ENCODE data around the gene TOGARAM1.

DNA sequence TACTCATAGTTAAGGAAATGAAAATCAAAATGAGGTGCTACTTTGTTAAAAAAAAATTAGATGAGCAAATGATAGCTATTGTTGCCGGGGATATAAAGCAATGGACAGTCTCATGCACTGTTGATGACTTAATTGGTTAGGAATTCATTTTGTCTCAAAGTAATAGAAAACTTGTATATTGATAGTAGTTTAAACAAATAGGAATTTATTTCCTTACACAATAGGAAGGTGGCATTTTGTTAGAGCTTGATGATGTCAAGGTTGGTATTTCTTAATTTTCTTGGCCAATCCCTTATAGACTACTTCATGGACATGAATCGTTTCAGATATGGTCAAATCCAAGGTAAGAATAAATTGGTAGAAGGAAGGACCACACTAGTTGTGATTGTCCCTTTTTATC, 129.7 kb downstream of the TOGARAM1 start:
- TF ChIP-seq, protein P1, sequence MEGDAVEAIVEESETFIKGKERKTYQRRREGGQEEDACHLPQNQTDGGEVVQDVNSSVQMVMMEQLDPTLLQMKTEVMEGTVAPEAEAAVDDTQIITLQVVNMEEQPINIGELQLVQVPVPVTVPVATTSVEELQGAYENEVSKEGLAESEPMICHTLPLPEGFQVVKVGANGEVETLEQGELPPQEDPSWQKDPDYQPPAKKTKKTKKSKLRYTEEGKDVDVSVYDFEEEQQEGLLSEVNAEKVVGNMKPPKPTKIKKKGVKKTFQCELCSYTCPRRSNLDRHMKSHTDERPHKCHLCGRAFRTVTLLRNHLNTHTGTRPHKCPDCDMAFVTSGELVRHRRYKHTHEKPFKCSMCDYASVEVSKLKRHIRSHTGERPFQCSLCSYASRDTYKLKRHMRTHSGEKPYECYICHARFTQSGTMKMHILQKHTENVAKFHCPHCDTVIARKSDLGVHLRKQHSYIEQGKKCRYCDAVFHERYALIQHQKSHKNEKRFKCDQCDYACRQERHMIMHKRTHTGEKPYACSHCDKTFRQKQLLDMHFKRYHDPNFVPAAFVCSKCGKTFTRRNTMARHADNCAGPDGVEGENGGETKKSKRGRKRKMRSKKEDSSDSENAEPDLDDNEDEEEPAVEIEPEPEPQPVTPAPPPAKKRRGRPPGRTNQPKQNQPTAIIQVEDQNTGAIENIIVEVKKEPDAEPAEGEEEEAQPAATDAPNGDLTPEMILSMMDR (tag by site-specific recombination; IDR thresholded peaks at IDR 0.05), result no peak
- TF ChIP-seq ZNF776 (tag by site-specific recombination; IDR thresholded peaks at IDR 0.05; ENCODE audit: borderline replicate concordance) (no peak), ZNF350 (tag by site-specific recombination; IDR thresholded peaks at IDR 0.05) (no peak), ZNF660 (tag by site-specific recombination; IDR thresholded peaks at IDR 0.05) (no peak), ZNF274 (IDR thresholded peaks at IDR 0.05; ENCODE audit: low read length) (no peak), ZNF274 (tag by site-specific recombination; IDR thresholded peaks at IDR 0.05; ENCODE audit: borderline replicate concordance) (no peak), ZNF302 (tag by site-specific recombination; IDR thresholded peaks at IDR 0.05; ENCODE audit: low read depth) (no peak), ZNF391 (tag by site-specific recombination; IDR thresholded peaks at IDR 0.05; ENCODE audit: borderline replicate concordance, low read depth) (no peak)
- TF ChIP-seq, protein P2, sequence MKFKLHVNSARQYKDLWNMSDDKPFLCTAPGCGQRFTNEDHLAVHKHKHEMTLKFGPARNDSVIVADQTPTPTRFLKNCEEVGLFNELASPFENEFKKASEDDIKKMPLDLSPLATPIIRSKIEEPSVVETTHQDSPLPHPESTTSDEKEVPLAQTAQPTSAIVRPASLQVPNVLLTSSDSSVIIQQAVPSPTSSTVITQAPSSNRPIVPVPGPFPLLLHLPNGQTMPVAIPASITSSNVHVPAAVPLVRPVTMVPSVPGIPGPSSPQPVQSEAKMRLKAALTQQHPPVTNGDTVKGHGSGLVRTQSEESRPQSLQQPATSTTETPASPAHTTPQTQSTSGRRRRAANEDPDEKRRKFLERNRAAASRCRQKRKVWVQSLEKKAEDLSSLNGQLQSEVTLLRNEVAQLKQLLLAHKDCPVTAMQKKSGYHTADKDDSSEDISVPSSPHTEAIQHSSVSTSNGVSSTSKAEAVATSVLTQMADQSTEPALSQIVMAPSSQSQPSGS (tag by site-specific recombination; IDR thresholded peaks at IDR 0.05; ENCODE audit: low read depth), result no peak
